DLD1 (cell line): ENCODE measurements around the gene CROCC2.

ENCODE experiments used
- in situ Hi-C: cut with HindIII; loops from 2 replicates; pipeline ENCODE4 v1.10.0; 2017; ENCODE audit warnings: low sequenced_read_pairs

CROCC2 gene

DNA sequence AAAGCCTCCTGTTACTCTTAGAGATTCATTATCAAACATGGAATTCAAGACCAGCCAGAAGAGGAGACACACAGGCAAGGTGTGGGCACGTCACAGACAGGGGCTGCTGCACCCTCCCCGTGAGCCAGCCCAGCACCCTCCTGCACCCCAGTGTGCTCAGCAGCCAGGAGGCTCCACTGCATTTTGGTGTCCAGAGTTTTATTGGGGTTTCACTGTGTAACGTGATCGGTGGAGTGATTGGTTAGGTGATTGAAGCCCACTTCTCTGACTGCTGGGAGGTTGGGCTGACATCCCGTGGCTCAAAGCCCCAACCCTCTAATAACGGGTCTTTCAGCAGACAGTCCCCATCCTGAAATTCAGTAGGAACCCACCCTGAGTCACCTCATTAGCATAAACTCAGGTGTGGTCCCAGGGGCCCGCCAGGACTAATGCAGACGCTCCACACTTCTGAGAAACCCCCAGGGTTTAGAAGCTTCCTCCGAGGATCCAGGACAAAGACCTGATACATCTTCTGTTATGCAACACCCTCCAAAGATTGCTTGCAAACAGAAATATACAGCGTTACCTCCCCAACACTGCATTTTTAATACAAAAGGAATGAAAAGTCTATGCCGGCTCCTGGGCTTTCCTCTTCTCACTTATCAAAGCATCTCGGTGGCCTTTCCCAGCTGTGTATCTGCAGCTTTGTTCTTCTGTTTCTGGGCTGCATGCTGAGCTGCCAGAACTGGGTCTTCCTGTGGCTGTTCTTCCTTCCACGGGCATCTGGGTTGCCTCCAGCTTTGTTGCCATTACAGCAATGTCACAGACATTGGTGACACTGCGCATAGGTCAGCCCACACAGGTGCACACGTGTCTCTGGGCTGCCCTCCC, 48.5 kb downstream of the CROCC2 start:
- in situ Hi-C loops = no loop called here

DNA sequence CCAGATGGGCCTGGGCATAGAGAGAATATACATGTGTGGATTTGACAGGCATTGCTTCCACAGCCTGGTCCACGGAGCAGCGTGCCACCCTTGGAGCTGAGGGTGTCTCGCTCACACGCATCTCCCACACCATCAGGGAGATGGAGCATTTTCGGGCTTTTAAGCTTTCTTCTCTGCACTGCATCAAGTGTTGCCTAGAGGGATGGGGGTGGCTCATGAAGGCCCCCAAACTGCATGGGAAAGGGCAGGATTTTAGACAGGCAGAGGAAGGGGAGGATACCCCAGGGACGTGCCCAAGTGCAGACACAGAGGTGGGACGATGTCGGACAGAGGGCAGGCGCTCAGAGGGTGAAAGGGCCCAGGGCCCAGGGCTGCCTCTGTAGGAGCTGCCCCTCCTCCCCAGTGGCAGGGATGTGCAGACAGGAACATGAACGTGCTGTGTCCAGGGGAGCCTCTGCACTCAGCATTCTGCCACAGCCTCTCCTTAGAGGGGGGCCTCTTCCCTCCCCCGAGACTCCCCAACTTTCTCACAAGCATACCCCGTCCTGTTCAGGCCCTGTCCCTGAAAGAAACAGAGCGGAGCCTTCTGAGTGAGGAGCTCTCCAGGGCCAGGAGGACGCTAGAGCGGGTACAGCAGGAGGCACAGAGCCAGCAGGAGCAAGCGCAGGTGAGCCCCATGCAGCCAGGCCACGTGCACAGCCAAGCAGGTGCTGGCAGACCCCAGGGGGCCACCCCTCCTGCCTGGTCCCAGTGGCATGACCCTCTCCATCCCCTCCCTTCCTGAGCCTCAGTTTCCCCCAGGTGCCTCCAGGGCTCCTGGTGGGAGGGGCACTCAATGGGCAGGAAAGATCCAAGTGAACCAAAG, 49.4 kb downstream of the CROCC2 start:
- in situ Hi-C loops = no loop called here

DNA sequence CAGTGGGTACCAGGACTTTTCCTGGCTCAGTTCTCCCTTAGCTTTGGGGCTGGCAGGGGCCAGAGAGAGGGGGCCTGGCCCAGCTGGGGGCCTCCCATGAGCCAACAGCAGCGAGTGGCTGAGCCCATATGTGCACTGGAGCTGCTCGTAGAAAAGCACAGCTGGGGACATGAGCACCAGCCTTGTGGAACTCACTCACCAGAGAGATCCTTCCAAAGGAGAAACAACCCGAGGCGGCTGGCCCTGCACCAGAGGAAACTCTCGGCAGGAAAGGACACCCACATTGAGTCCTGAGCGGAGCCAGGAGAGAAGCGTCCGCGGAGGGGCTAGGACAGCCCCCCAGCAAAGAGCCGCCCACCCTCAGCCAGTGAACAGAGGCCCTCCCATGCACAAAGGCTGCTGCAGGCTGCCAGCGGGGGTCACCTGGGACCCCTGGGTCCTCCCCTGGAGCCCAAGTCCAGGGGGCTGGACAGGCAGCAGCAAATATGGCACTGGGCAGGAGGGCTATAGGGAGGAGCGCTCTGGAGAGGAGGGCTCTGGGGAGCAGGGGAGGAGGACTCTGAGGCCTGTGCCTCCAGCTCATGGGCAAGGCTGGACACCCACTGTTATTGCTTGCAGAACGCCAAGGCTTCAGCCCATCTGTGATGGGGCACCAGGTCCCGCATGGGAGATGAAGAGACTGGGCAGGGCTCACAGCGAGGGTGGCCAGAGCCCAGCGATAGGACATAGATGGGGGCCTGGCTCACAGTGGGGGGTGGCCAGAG, 50.2 kb downstream of the CROCC2 start:
- in situ Hi-C loops = no loop called here

DNA sequence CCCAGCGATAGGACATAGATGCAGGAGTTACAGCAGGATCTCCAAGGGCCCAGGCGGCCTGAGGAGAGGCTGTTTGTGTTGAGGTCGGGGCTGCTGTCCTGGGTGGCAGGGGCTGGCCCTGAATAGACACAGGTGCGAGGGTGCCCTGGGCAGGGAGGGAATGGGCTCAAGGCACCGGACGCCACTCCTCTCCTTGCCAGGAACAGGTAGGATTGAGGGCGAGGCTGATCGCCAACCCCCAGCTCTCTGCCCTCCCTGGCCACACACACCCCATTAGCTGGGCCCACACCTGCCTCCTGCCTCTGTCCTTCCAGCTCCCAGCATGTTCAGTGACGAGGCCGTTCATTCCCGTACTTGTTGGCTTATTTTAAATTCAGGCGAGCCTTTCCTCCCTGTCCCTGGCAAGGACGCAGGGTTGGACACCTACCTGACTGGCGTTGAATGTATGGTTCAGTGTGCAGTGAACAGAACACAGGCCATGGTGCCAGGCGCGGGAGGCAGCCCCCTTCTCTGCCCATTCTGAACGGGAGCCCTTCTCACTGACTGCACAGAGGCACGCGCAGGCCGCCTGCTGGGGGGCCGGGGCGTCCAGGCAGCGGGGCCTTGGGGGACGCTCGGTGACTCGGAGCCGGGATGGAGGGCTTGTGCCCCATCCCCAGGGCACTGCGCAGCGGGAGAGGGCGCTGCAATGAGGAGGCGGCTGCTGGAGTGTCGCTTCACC, 51.0 kb downstream of the CROCC2 start:
- in situ Hi-C loops = no loop called here

DNA sequence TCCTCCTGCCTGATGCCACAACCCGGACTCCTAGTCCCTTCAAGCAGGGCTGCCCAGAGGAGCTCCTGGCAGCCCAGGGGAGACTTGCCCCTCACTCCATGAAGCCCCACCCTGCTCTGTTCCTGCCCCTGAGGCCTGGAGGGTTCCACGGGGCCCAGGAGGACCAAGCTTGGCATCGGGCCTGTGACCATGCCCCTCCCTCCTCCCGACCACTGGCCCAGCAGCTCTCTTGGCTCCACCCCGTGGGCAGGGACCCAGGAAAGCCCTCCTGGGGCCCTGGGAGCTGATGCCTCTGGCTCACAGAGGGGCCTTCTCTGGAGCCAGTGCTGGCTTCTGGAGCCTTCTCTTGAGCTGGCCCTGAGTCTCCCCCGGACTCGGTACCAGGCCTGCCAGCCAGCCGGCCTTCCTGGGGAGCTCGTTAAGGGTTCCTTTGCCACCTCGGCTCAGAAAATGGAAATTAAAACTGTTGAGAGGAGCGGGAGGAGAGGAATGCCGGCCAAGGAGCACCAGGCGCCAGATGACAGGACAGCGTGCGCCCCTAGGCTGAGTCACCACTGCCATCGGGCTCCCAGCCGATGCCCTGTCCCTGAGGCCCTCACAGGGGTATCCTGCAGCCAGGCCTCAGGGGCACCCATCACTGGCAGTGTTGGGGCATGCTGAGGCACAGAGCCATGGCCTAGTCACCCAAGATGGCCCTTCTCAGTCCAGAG, 51.7 kb downstream of the CROCC2 start:
- in situ Hi-C loops = no loop called here

DNA sequence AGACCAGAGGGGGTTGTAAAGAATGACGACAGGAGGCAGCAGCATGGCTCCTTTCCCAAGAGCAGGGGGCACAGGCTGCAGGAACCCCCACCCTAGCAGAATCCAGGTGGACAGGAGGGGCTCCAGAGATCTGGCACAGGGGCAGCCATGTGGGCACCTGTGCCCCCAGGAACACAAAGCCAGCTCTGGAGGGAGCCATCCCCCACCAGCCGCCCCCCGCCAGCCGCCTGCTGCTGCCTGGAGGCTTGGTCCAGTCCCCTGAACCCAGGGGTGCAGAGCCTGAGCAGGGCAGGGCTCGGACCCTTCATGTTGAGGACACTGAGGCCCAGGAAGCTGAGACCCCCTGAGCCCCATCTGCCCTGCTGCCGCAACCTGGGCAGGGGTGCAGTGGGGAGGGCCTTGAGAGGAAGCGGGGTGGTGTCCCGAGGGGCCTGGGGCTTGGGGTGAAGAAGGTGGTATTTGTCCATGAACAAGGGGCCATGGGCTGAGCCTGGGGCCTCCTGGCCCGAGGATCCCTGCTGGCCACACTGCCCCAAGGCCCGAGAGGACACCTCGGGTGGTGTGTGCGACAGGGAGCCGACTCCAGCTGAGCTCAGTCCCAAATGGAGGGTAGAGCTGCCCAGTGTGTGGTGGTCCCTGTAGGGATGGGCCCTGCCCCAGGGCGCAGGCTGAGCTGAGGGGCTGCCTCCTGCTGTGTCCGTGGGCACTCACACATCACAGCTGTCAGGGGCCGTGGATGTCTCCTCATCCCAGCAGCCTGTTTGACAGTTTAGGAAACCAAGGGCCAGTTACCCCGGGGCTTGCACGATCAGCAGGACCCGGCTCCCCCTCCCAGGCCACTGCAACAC, 52.5 kb downstream of the CROCC2 start:
- in situ Hi-C loops = no loop called here

DNA sequence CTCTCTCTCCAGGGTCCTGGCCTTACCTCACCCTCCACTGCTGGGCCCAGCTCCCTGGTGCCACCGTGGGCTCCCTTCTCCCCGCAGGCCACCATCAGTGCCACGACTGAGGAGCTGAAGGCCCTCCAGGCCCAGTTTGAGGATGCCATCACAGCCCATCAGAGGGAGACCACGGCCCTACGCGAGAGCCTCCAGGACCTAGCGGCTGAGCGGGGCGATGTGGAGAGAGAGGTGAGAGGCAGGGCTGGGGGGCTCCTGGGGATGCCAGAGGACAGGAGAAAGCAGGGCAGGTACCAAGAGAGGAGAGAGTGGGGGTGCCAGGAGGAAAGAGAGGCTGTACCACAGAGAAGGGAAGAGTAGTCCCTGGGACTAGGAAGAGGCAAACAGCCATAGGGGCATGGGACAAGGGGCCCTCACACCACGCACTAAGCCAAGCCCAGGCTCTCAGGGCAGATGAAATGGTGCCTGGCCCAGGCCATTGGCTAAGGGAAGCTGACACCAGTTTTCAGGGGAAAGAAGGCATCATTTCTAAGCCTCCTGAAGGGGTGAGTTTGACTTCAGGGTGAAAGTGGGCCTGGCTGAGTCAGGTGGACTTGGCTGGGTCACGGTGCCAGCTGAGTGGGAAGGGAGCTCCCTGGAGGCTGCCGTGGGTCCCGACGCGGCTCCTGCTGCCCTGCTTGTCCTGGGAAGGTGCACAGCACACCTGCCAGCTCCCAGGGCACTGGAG, 53.2 kb downstream of the CROCC2 start:
- in situ Hi-C loops = no loop called here

DNA sequence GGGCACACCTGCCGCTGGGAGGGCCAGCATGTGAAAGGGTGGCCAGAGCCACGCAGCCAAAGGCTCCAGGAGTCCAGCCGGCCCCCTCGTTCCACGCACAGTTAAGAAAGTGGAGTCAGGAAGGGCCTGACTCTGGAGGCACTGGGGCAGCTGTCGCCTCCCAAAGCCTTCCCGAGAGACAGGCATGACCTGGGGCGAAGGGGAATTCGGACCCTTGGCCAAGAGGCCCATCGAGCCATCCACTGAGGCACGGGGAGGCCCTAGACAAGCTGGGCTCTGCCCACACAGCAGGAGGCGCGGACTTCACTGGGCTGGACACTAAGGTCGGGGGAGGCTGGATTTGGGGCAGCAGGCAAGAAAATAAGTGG, 53.8 kb downstream of the CROCC2 start:
- in situ Hi-C loops = no loop called here

DNA sequence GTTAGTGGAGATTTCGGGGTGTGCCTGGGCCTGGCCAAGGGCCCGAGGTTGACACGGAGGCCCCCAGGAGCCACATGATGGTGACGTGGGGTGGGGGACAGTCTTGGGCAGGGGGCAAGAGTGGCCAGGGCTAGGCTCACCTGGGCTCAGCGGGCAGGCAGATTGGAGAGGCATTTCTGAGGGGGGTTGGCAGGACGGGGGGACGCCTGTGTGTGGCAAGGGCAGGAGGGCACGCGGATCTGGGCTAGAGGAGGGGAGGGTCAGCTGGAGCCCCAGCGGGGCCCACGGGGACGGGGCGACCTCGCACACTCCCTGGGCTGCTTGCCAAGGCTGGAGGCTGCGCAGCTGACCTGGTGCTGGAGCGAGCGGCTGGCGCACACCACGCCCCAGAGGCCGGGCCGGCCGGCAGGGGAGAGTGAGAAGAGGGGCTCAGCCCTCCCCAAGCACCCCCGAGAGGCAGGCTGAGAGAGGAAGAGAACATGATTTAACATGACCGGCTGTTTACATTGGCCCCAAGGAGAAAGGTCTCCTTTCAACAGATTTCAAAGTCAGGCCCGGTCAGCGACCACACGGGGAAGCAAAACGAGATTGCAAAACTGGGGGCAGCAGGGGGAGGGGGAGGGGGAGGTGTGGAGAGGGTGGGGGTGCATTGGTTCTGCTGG, 54.3 kb downstream of the CROCC2 start:
- in situ Hi-C loops = no loop called here

DNA sequence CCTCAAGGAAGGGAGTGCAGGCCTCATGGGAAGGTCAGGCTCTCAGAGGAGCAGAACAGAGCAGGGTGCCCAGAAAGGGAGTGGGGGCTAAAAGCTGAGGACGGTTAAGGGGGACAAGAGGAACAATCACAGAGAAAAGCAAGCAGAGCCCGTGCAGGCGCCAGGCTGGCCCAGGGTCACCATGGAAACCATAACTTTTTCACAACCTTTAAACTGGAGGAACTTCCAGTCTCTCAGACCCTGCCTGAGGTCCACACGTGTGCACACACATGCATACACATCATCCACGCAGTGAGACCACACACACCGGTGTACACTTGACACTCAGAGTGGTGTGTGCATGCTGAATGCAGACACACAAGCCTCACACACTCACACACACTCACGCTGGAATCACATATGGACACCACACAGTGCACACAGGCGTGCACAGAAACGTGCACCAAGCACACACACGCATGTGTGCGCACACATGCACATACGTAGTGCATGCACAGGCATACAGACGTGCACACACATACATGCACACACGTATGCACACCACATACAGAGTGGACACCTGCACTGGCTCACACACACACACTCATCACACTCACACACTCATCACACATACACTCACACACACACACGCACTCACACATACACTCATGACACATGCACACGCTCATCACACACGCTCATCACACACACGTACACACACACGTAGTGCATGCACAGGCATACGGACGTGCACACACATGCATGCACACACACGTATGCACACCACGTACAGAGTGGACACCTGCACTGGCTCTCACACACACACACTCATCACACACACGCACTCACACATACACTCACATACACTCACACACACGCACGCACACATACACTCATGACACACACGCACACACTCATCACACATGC, 55.1 kb downstream of the CROCC2 start:
- in situ Hi-C loops = no loop called here

DNA sequence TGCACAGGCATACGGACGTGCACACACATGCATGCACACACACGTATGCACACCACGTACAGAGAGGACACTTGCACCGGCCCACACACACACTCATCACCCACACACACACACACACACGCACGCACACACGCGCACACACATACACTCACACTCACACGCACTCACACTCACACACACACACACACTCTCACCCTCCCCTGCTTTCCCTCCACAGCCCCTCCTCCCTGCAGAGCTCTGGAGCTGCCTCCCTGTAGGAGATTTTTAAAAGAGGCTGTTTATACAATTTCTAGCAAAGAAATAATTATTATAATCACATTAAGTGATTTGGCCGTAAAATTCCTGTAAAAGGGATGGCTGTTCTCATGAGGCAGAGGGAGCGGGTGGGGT, 55.8 kb downstream of the CROCC2 start:
- in situ Hi-C loops = no loop called here

DNA sequence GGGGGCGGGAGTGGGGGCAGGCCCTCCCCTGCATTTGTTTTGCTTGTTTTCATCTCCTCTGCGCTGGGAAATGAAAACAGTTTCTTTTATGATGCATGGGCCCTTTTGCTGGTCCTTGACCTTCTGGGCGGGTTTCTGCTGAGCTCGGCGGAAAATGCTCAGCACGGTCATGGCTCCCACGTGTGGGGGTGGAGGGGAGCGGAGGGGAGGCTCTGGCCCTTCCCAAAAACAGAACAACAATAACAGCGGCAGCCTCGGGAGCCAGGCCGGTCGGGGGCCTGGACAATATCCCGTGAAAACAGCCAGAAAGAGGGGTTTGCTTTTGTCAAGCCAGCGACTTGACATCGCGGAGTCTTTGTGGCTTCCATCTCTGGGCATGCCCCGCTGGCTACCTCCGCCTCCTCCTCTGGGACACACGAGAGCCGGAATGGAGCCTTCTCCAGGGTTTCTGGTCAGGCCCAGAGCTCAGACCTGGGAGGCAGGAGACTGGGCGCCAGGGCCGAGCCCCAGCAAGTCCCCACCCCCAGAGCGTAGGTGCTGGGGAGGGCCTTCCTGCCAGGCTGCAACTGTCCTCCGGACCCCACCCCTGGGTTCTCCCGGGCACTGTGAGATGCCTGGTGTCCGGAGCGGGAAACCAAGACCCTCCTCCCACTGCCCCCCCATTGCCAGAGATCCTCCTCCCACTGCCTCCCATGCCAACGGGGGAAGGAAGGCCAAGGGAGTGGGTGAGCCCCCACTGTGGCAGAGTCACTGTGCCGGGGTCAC, 56.3 kb downstream of the CROCC2 start:
- in situ Hi-C loops = no loop called here

DNA sequence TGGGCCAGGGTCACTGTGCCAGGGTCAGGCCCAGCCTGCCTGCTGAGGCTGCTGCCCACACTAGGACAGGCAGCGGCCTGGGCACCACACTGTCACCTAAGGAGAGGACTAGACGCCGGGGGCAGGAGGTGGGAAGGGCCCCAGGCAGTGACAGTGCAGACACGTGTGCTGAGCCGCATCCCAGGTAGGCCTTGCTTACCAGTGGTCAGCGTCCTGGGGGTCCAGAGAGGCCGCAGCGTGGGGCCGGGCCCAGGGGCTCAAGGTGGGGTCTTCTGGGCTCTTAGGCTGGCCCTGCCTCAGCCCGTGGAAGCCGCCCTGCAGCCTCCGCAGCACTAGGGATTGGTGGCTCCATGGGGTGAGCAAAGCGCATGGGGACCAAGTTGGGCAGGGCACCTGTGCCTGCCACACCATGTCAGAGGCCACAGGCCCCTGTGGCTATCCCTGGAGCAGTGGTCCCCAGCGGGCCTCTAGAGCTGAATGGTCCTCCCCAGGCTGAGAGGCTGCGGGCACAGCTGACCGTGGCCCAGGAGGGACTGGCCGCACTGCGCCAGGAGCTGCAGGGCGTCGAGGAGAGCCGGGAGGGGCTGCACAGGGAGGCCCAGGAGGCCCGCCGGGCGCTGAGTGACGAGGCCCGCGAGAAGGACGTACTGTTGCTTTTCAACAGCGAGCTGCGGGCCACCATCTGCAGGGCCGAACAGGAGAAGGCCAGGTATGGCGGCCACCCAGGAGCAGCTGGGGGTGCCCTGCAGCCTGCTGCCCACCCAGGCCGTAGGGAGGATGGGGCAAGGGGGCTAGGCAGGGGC, 57.1 kb downstream of the CROCC2 start:
- in situ Hi-C loops = no loop called here

DNA sequence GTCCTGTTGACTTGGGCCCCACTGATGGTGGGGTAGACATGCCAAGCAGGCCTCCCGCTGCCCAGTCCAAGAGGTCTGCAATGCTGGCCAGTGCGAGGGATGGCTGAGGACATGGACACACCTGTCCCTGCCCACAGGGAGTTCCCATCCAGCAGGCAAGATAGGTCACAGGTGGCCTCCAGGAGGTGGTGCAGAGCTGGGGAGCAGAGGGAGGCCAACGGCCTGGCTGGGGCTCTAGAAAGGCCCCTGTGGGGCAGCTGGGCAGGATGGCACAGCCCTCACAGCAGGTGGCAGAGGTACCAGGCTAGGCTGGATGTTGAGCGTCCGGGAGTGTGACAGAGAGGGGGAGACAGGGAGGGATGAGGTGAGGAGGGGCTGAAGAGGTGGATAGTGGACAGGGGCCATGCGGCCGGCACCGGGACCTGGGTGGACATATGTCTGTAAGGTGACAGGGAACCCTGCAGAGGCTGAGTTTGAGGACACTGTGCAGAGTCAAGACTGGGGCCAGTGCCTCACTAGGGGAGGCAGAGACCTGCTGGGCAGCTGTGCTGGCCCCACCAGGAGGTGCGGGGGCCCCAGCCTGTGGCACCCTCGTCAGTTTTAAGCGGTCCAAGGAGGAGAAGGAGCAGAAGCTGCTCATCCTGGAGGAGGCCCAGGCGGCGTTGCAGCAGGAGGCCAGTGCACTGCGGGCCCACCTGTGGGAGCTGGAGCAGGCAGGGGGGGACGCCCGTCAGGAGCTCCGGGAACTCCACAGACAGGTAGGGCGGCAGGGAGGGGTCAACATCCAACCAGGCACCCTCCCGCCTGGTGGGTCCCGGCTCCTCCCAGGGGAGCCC, 58.0 kb downstream of the CROCC2 start:
- in situ Hi-C loops = no loop called here
